Activated B cell treated with CpG ODN at 0.5 μM for 24 hours (primary cell): Measurements from ENCODE around the gene SEMA6B. TPM values are rescaled to one million over a fixed set of nuclear protein-coding genes. Genes with fewer than 3 reads are reported as not detected.

Experiments
- ATAC-seq: fragments of 200-7000 bp; cut with Tn5 transposase; one replicate; pipeline ENCODE4 v1.10.0; 2021; ENCODE audit warnings: low read depth, mild to moderate bottlenecking, moderate library complexity
- CTCF ChIA-PET: fragments of 350-600 bp; sonication (Branson Sonifier 250); formaldehyde crosslinking; loops from one replicate; lab custom pipeline; 2021; ENCODE audit warnings: antibody characterized with exemption; lab: Charles Lee
- POLR2A ChIA-PET: fragments of 350-600 bp; sonication (Branson Sonifier 250); formaldehyde crosslinking; loops from one replicate; lab custom pipeline; 2021; ENCODE audit warnings: antibody characterized with exemption; lab: Charles Lee
- DNase-seq: peaks from one replicate; pipeline ENCODE4 v3.0.0; 2022
- H3K27ac Mint-ChIP-seq: one replicate; pipeline ENCODE4 v1.8.0; 2020; ENCODE audit warnings: mixed read lengths
- H3K27me3 Mint-ChIP-seq: one replicate; pipeline ENCODE4 v1.8.0; 2021; ENCODE audit warnings: mixed read lengths
- H3K36me3 Mint-ChIP-seq: one replicate; pipeline ENCODE4 v1.8.0; 2021; ENCODE audit warnings: low read depth, mixed read lengths
- H3K4me1 Mint-ChIP-seq: one replicate; pipeline ENCODE4 v1.8.0; 2021; ENCODE audit warnings: mixed read lengths
- H3K4me3 Mint-ChIP-seq: one replicate; pipeline ENCODE4 v1.8.0; 2020; ENCODE audit warnings: mild to moderate bottlenecking, mixed read lengths
- H3K9me3 Mint-ChIP-seq: one replicate; pipeline ENCODE4 v1.8.0; 2020; ENCODE audit warnings: mixed read lengths
- CTCF ChIP-seq: fragments of 200-600 bp; IDR thresholded peaks from one replicate; pipeline ENCODE4 v1.8.0; 2022; ENCODE audit warnings: antibody characterized with exemption, mild to moderate bottlenecking
- intact Hi-C: fragments of 100-400 bp; cut with micrococcal nuclease; formaldehyde crosslinking; loops from one replicate; pipeline ENCODE4 v1.15.1; 2024
- total RNA-seq: library from RNA; stranded (reverse); gene quantifications from 2 replicates; pipeline ENCODE4 v1.2.3, GENCODE V29; 2022

SEMA6B gene
- total RNA-seq, 1 donor from 2014 or later: 0.11 TPM

GRCh38 chr19:4571305-4571917 is 11.9 kb upstream of the SEMA6B start:
- Mint-ChIP-seq H3K27ac (no peak overlapping the region), H3K9me3 (no peaks in the 10 kb centered on the region), H3K4me1 (no peaks in the 10 kb centered on the region), H3K36me3 (no peaks in the 10 kb centered on the region), H3K27me3 (peaks cover 23% of the 10 kb centered on the region), H3K4me3 (no peak overlapping the region)
- ATAC-seq: no peak
- DNase-seq: no peak
- no peak for TF ChIP-seq CTCF
- CTCF ChIA-PET: no interaction called here
- POLR2A ChIA-PET: interaction anchor here (0.7 kb wide), 1 partner anchor 158 kb away, joined by 5 read pairs; no protein-coding TSS in a partner anchor
- intact Hi-C loops: no loop called here

- Mint-ChIP-seq H3K27me3 (peaks cover 18% of the 10 kb centered on the region), H3K27ac (no peak overlapping the region), H3K36me3 (no peaks in the 10 kb centered on the region), H3K4me3 (no peak overlapping the region), H3K9me3 (no peaks in the 10 kb centered on the region), H3K4me1 (no peaks in the 10 kb centered on the region)
- intact Hi-C loops: no loop called here
- no peak for DNase-seq
- POLR2A ChIA-PET: interaction anchor here (0.5 kb wide), 1 partner anchor 203 kb away, joined by 3 read pairs; no protein-coding TSS in a partner anchor
- CTCF ChIA-PET: no interaction called here
- no peak for TF ChIP-seq CTCF
- no peak for ATAC-seq
Measured at GRCh38 chr19:4570916-4571304, 11.4 kb upstream of the SEMA6B start.

GRCh38 chr19:4570402-4570801 is 10.9 kb upstream of the SEMA6B start:
- CTCF ChIA-PET: interaction anchor here (2.9 kb wide), 1 partner anchor 67 kb away, joined by 17 read pairs; no protein-coding TSS in a partner anchor

GRCh38 chr19:4568886-4569285 is 9.4 kb upstream of the SEMA6B start:
- no peak for ATAC-seq
- POLR2A ChIA-PET: no interaction called here
- intact Hi-C loops: no loop called here
- no peaks in the 10 kb centered on the region for H3K4me1 Mint-ChIP-seq
- no peak overlapping the region for H3K4me3 Mint-ChIP-seq
- H3K9me3 Mint-ChIP-seq: no peaks in the 10 kb centered on the region
- no peak for TF ChIP-seq CTCF
- peaks cover 8% of the 10 kb centered on the region for H3K27me3 Mint-ChIP-seq
- no peak for DNase-seq
- H3K36me3 Mint-ChIP-seq: no peaks in the 10 kb centered on the region
- H3K27ac Mint-ChIP-seq: no peak overlapping the region
- CTCF ChIA-PET: interaction anchor here (2.9 kb wide), 1 partner anchor 68 kb away, joined by 17 read pairs; no protein-coding TSS in a partner anchor

More at GRCh38 chr19:4570402-4570801, 10.9 kb upstream of the SEMA6B start:
- no peak for TF ChIP-seq CTCF
- Mint-ChIP-seq H3K36me3 (no peaks in the 10 kb centered on the region), H3K9me3 (no peaks in the 10 kb centered on the region), H3K4me3 (no peak overlapping the region), H3K27ac (no peak overlapping the region), H3K27me3 (peaks cover 13% of the 10 kb centered on the region), H3K4me1 (no peaks in the 10 kb centered on the region)
- POLR2A ChIA-PET: interaction anchor here (0.5 kb wide), 1 partner anchor 204 kb away, joined by 3 read pairs; no protein-coding TSS in a partner anchor
- intact Hi-C loops: no loop called here
- ATAC-seq (no peak), DNase-seq (no peak)

- DNase-seq: peak; percentile 35
- CTCF ChIA-PET: interaction anchor here (0.6 to 2.9 kb wide), 3 partner anchors 66 to 69 kb away, joined by 3 to 17 read pairs (median 11); no protein-coding TSS in a partner anchor
Measured at GRCh38 chr19:4567584-4568071, 8.1 kb upstream of the SEMA6B start.

More at GRCh38 chr19:4567584-4568071, 8.1 kb upstream of the SEMA6B start:
- POLR2A ChIA-PET: no interaction called here
- no peaks in the 10 kb centered on the region for H3K36me3 Mint-ChIP-seq
- H3K4me3 Mint-ChIP-seq: no peak overlapping the region
- H3K27me3 Mint-ChIP-seq: peaks cover 5% of the 10 kb centered on the region
- no peak for TF ChIP-seq CTCF
- intact Hi-C loops: loop anchor here (2.0 kb wide), 1 partner anchor 69 kb away; no protein-coding TSS in a partner anchor
- H3K27ac Mint-ChIP-seq: no peak overlapping the region
- ATAC-seq: peak; percentile 60
- no peaks in the 10 kb centered on the region for H3K4me1 Mint-ChIP-seq
- no peaks in the 10 kb centered on the region for H3K9me3 Mint-ChIP-seq
